Stimulated activated naive CD8-positive, alpha-beta T cell treated with anti-CD3 and anti-CD28 coated beads, Interleukin-15, Interleukin-2, amounts not matched to agents 100 ng/mL and 50 ng/mL, for 24 hours (primary cell): ENCODE data around the gene MPPED1.

ENCODE experiments used
- H3K27ac Mint-ChIP-seq: one replicate; pipeline ENCODE4 v1.8.0; 2021; ENCODE audit warnings: mild to moderate bottlenecking, mixed read lengths
- H3K27me3 Mint-ChIP-seq: one replicate; pipeline ENCODE4 v1.8.0; 2021; ENCODE audit warnings: mixed read lengths
- H3K36me3 Mint-ChIP-seq: one replicate; pipeline ENCODE4 v1.8.0; 2021; ENCODE audit warnings: low read depth, mixed read lengths
- H3K4me1 Mint-ChIP-seq: one replicate; pipeline ENCODE4 v1.8.0; 2021; ENCODE audit warnings: low read depth, mixed read lengths
- H3K4me3 Mint-ChIP-seq: one replicate; pipeline ENCODE4 v1.8.0; 2021; ENCODE audit warnings: mild to moderate bottlenecking, mixed read lengths
- H3K9me3 Mint-ChIP-seq: one replicate; pipeline ENCODE4 v1.8.0; 2021; ENCODE audit warnings: mixed read lengths

Gene MPPED1

DNA sequence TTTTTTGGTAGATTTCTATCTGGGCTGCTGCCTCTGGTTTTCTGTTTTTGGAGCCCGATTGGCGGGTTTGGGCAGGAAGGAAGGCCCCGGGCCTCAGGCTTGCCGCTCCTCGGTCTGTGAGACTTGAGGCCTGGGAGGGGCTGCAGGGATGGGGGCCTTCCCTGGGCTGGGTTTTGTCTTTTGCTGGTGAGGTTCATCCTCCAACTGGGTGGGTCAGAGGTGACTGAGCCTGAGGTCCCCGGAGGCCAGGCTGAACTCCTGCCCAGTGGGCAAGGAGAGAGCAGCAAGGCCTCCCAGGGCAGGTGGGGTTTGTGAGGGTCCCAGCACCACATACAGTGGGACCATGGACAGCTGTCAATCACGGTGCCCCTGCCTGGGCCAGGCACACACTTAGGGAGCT lies 15.0 kb downstream of the MPPED1 start:
- Mint-ChIP-seq H3K9me3 (no peaks in the 10 kb centered on the region), H3K36me3 (no peaks in the 10 kb centered on the region), H3K4me3 (no peak overlapping the region), H3K27ac (no peak overlapping the region), H3K4me1 (no peaks in the 10 kb centered on the region), H3K27me3 (peaks cover 21% of the 10 kb centered on the region)

DNA sequence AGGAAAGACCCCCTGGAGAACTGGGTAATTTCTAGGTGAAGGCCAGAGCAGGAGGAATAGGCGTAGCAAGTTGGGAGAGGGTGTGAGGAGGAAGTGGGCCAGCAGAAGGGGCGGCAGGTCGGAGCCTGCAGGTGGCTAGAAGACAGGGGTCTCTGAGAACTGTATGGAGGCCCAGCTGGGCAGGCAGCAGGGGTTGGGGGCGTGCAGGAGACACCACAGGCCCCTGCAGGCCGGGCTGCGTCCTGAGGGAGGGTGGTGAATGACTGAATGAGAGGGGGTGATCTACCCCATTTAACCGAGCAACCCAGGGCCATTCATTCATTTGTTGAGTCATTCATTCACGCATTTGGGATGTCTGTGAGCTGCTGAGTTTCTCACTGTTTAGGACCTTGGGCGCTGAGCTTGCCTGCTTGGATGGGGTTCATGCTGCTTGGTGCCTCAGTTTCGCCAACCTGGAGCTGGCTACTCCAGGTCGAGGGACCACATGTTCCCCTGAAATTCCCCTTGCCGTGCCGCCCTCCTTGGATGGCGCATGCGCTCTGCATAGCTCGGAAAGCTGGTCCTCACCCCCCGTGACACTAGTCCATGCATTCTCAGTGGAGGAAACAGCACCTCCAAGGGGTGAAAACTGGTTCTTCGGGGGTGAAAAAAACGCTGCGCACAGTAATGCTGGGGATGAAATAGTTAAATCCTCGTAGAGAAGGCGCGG lies 15.6 kb downstream of the MPPED1 start:
- no peak overlapping the region for H3K27ac Mint-ChIP-seq
- H3K9me3 Mint-ChIP-seq = no peaks in the 10 kb centered on the region
- H3K36me3 Mint-ChIP-seq = no peaks in the 10 kb centered on the region
- peaks cover 26% of the 10 kb centered on the region for H3K27me3 Mint-ChIP-seq
- H3K4me1 Mint-ChIP-seq = no peaks in the 10 kb centered on the region
- no peak overlapping the region for H3K4me3 Mint-ChIP-seq

DNA sequence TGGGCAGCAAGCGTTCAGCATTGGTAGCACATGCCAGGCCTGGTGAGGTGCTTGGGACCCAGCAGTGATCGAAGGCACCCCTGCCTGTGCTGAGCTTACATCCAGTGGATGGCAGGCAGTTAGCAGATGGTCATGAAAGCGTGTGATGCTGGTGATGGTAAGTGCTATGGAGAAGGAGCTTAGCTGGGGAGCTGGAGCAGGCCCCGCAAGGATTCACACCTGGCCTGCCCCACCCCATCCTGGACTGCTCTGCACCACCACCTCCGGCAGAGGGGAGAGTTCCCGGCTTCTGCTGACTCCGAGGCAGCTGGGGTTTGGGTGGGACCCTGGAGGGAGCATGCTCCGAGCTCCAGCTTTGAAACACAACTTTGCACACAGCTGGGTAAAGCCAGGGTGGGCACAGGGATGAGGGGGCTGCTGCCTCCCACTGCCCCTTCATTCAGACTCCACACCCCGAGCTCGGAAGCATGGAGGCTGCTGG lies 16.2 kb downstream of the MPPED1 start:
- Mint-ChIP-seq H3K27ac (no peak overlapping the region), H3K9me3 (no peaks in the 10 kb centered on the region), H3K27me3 (peaks cover 26% of the 10 kb centered on the region), H3K4me3 (no peak overlapping the region), H3K4me1 (no peaks in the 10 kb centered on the region), H3K36me3 (no peaks in the 10 kb centered on the region)

DNA sequence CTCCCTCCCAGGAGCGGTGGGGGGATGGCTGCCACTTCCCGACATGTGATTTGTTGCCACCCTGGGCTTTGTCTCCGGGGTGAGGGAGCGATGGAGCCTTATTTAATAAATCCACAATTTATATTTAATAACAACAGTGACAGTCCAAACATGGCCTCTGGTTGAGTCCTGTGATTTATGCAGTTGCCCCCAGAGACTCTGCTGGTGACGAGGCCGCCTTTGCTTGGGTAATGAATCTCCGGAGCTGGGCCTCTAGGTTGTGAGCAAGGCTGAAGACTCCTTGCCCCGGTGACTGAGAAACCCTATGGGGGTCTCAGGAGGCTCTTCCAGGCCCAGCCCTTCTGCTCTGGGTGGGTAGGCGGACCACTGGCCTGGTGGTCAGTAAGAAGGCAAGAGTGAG lies 16.7 kb downstream of the MPPED1 start:
- H3K36me3 Mint-ChIP-seq = no peaks in the 10 kb centered on the region
- H3K27me3 Mint-ChIP-seq = peaks cover 26% of the 10 kb centered on the region
- H3K4me3 Mint-ChIP-seq = no peak overlapping the region
- no peaks in the 10 kb centered on the region for H3K4me1 Mint-ChIP-seq
- no peaks in the 10 kb centered on the region for H3K9me3 Mint-ChIP-seq
- H3K27ac Mint-ChIP-seq = no peak overlapping the region

DNA sequence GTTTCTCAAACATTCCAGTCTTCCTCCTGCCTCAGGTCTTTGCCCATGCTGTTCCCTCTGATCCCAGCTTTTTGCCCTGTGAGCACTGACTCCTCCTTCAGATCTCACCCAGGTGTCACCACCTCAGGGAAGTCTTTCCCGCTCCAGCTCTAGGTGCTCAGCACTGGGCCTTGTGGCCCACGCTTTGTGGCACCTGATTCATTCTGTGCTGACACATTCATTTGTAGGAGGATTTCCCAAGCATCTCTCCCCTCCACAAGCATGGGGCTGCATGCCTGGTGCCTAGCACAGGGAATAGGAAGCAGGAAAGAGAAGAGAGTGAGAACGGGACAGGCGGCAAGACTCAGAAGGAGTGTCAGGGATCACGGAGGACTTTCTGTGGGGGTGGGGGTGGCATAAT lies 17.6 kb downstream of the MPPED1 start:
- Mint-ChIP-seq H3K36me3 (no peaks in the 10 kb centered on the region), H3K27ac (no peak overlapping the region), H3K27me3 (peaks cover 26% of the 10 kb centered on the region), H3K9me3 (no peaks in the 10 kb centered on the region), H3K4me3 (no peak overlapping the region), H3K4me1 (no peaks in the 10 kb centered on the region)

DNA sequence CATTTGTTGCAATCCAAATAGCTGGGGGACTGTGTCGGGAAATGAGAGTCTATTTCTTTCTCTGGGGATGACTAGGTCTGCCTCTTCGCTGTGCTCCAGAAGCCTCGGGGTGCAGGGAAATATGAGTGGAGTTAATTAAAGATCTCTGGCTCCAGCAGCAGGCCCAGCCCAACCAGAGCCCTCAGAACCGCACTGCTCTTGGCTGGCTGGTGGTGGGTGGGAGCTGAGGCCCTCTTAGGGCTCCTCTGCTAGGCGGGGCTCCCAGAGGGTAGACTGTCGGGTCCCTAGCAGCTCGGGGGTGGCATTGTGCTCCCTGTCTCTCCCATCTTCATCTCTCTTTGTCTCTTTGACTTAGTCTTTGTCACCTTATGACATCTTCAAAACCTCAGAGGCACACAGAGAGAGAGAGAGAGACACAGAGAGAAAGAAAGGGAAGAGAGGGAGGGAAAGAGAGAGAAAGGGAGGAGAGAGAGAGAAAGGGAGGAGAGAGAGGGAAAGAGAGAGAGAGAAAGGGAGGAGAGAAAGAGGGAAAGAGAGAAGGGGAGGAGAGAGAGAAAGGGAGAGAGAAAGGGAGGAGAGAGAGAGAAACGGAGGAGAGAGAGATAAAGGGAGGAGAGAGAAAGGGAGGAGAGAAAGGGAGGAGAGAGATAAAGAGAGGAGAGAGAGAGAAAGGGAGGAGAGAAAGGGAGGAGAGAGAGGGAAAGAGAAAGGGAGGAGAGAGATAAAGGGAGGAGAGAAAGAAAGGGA lies 20.2 kb downstream of the MPPED1 start:
- H3K36me3 Mint-ChIP-seq = no peaks in the 10 kb centered on the region
- H3K9me3 Mint-ChIP-seq = no peaks in the 10 kb centered on the region
- no peak overlapping the region for H3K4me3 Mint-ChIP-seq
- H3K27me3 Mint-ChIP-seq = peaks cover 26% of the 10 kb centered on the region
- H3K4me1 Mint-ChIP-seq = no peaks in the 10 kb centered on the region
- H3K27ac Mint-ChIP-seq = no peak overlapping the region

DNA sequence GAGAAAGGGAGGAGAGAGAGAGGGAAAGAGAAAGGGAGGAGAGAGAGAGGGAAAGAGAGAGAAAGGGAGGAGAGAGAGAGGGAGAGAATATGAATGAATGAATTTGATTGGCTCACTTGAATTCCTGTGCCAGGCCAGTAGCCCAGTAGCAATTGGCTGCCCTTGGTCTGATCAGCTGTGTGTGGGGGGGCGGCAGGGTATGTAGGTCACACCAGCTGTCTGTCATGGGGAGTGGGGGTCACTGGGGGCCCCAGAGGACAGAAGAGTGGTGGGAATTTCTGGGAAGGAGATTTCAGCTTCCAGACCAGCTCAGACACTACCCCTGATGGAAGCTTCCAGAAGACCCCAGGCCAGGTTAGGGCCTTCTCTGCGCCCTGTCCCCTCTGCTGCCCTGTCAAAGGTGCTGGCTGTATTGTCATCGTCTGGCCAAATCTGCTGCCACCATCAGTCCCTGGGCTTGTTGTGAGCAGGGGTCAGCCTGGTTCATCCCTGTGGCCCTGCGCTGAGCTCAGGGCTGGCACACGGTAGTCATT lies 21.1 kb downstream of the MPPED1 start:
- H3K36me3 Mint-ChIP-seq = no peaks in the 10 kb centered on the region
- H3K4me1 Mint-ChIP-seq = no peaks in the 10 kb centered on the region
- no peak overlapping the region for H3K4me3 Mint-ChIP-seq
- peaks cover 26% of the 10 kb centered on the region for H3K27me3 Mint-ChIP-seq
- no peak overlapping the region for H3K27ac Mint-ChIP-seq
- H3K9me3 Mint-ChIP-seq = no peaks in the 10 kb centered on the region

DNA sequence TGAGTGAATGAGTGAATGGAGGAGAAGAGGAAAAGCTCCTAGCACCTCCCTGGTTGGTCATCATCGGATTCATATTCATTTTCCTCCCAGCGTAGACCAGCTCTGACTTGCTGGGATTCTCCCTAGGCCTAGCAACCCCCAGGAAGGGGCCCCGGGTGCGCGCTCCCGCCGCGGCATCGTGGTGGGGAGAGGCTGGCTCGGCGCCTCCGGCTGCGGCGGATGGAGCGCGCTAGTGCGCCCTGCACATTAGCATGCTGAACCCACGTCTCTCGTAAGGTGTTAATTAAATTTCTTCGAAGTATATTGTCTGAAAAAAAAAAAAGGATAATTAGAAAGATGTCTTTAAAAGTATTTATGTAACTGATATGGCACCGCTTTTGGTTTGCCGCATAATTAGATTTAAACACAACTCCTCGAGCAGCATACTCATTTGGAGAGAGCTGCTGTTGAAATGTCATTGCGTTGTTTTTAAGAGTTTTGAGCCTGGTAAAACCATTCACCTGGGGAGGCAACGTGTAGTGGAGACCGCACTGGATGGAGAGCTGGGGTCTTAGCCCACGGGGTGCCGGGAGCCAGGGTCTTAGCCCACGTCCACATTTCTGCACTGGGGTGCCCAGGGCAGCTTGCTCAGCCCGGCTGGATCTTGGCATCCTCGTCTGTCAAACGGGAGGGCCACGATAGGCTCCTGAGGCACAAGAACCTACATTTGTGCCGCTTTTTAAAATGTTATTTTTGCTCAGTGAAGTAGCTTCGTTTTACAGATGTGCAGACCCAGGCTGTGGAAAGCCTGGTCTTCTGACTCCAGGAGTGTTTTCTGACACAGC lies 21.8 kb downstream of the MPPED1 start:
- peaks cover 26% of the 10 kb centered on the region for H3K27me3 Mint-ChIP-seq
- H3K27ac Mint-ChIP-seq = no peak overlapping the region

DNA sequence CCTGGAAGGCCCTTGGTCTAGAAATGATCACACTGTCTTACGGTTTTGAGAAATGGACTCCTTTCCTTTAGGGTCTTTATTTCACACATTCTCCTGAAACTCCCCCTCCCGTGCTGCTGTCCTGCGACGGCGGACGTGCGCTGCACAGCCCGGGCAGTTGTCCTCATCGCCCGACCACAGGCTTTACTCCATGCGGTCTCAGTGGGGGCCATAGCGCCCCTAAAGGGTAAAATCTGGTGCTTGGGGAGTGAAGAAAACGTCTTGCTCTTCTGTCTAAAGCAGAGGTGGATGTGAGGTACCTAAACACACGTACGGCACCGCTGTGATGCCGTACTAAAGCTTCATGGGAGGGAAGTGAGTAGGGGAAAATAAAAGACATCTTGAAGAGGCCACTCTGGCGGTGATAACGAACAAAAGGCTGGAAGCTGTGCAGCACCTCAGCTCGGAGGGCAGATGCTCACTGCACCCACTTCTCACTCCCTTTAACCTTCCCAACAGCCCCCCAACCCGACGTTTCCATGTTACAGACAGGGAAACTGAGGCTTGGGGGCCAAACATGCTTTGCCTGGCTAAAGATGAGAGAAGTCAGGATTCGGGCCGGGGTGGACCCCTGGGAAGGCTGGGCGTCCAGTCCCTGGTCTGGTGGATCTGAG lies 22.6 kb downstream of the MPPED1 start:
- H3K27me3 Mint-ChIP-seq = peaks cover 23% of the 10 kb centered on the region

More for the DNA sequence above, 21.8 kb downstream of the MPPED1 start:
- Mint-ChIP-seq H3K4me3 (no peak overlapping the region), H3K9me3 (no peaks in the 10 kb centered on the region), H3K4me1 (no peaks in the 10 kb centered on the region), H3K36me3 (no peaks in the 10 kb centered on the region)

DNA sequence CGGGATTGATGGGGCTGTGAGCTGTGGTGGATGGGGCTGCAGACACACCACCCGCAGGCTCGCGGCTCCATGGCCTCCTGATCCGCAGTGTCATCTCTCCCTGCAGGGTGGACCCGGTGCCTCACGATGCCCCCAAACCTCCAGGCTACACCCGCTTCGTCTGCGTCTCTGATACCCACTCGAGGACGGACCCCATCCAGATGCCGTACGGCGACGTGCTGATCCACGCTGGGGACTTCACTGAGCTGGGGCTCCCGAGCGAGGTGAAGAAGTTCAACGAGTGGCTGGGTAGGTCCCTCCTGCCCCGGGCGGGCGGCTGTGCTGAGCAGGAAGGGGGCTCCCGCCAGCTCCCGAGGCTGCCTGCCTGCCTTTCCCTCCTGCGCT lies 23.1 kb downstream of the MPPED1 start:
- no peaks in the 10 kb centered on the region for H3K4me1 Mint-ChIP-seq
- no peak overlapping the region for H3K27ac Mint-ChIP-seq
- no peaks in the 10 kb centered on the region for H3K9me3 Mint-ChIP-seq
- peaks cover 20% of the 10 kb centered on the region for H3K27me3 Mint-ChIP-seq
- H3K4me3 Mint-ChIP-seq = no peak overlapping the region
- H3K36me3 Mint-ChIP-seq = no peaks in the 10 kb centered on the region

More for the DNA sequence above, 22.6 kb downstream of the MPPED1 start:
- Mint-ChIP-seq H3K27ac (no peak overlapping the region), H3K9me3 (no peaks in the 10 kb centered on the region), H3K36me3 (no peaks in the 10 kb centered on the region), H3K4me1 (no peaks in the 10 kb centered on the region), H3K4me3 (no peak overlapping the region)

DNA sequence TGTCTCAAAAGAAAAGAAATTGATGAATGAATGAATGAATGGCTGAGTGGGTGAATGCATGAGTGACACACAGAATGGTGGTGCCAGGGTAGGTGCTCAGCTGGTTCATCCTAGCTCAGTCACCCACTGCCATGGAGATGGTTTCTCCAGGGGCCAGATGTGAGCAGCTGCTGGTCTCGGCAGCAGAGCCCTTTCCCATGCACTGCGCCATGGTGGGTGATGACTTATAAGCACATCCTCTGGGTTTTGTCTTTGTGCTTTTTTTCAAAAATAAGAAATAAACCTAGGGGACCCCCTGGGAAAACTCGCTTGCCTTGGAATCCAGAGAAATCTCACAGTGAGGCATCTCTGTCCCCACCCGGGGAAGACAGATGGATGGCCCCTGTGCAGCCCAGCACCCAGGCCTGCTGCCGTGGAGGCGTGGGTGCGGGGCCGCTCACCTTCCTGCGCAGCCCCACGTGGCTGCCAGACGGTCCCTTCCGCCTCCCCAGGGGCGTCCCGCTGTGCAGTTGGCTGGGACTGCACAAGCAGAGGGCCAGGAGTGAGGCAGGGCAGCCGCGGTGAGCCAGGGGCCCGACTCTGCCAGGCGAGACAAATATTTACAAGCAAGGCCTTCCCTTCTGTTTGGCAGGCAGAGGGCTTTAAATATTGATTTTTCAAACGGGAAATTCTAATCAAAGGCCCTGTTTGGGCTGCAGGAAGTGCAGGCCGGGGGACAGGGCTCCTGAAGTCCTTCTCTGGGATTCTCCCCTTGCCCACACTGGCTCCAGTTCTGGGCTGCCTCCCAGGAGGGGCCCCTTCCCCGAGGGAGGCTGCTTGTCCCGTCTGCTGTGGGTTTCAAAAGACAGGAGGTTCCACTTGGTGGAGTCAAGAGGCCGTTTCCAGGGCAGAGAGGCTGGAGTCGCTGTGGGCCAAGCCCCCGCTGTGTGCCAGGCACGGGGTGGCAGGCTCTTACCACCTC lies 24.3 kb downstream of the MPPED1 start:
- no peaks in the 10 kb centered on the region for H3K9me3 Mint-ChIP-seq
- no peaks in the 10 kb centered on the region for H3K36me3 Mint-ChIP-seq
- no peak overlapping the region for H3K27ac Mint-ChIP-seq
- H3K4me1 Mint-ChIP-seq = no peaks in the 10 kb centered on the region
- no peak overlapping the region for H3K4me3 Mint-ChIP-seq
- peaks cover 11% of the 10 kb centered on the region for H3K27me3 Mint-ChIP-seq

DNA sequence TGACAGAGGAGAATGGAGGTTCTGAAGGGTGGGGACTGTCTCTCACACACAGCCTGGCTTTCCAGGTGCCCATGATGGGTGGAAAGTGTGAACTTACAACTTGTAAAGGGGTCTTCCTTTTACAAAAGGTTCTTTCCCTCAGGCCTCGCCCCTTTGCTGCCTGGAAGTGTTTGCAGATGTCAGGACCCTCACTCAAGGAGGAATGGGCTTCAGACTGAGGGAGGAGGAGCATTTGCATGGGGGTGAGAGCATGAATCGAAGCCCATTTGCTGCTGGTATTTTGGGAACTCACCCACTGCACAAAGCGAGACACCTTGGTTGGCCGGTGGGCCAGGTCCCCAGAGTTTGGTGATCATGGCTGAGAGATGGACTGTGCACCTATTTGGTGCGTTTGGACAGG lies 25.1 kb downstream of the MPPED1 start:
- Mint-ChIP-seq H3K27me3 (peaks cover 5% of the 10 kb centered on the region), H3K36me3 (no peaks in the 10 kb centered on the region), H3K4me1 (no peaks in the 10 kb centered on the region), H3K4me3 (no peak overlapping the region), H3K27ac (no peak overlapping the region), H3K9me3 (no peaks in the 10 kb centered on the region)

DNA sequence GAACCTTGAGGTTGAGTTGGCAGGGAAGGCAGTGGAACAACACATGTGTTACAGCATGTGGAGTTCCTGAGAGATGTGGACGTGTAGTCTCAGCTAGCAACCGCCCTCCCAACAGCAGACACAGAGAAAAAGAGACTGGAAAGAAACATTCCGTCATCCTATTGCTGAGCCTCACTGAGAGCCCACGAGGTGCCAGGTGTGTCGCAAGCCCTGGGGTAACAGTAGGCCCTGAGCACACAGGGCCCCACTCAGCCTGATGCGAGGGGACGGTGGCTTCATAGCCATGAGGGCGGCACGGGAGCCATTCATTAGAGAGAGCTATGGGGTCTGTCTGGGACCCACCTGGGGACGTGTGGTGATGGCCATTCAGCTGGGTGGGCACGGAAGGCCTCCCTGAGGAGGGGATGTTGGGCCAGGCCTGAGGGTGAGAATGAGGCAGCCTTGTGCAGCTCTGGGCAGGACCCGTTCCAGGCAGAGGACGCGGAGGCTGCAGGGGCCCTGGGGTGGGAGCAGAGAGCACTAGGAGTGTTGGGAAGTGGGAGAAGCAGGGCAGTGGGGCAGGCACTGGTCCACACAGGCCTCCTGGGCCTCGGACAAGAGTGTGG lies 26.2 kb downstream of the MPPED1 start:
- Mint-ChIP-seq H3K27me3 (no peaks in the 10 kb centered on the region), H3K4me3 (no peak overlapping the region), H3K27ac (no peak overlapping the region), H3K9me3 (no peaks in the 10 kb centered on the region), H3K36me3 (no peaks in the 10 kb centered on the region), H3K4me1 (no peaks in the 10 kb centered on the region)
